Tibial nerve (tissue), 4 donors: Measurements from ENCODE around the gene OLFM1.

Experiments
- CTCF ChIP-seq, 5 experiments: fragments of 200-600 bp in 3 of 5; fragments of 450-650 bp in 2 of 5; sonication (generic) in 3 of 5; IDR thresholded peaks; one replicate each; pipeline ENCODE4 v1.5.1; 2016 to 2019; ENCODE audit warnings: antibody characterized with exemption in 5 of 5, mild to moderate bottlenecking in 3 of 5, moderate library complexity in 2 of 5
- EP300 ChIP-seq, 2 donors: sonication (generic); formaldehyde crosslinking; IDR thresholded peaks; one replicate each; pipeline ENCODE4 v1.6.1; 2017; ENCODE audit warnings: antibody characterized with exemption in 2 of 2, mild to moderate bottlenecking in 1 of 2
- POLR2A ChIP-seq, 2 donors: fragments of 450-650 bp; IDR thresholded peaks; one replicate each; pipeline ENCODE4 v1.6.1; 2017; ENCODE audit warnings: antibody characterized with exemption in 2 of 2, mild to moderate bottlenecking in 2 of 2, moderate library complexity in 2 of 2

GRCh38 chr9:135132008-135132407, 44.5 kb downstream of the OLFM1 start:
- TF ChIP-seq CTCF (IDR thresholded peaks at IDR 0.05) (no peak), POLR2A (IDR thresholded peaks at IDR 0.05) (no peak), EP300 (IDR thresholded peaks at IDR 0.05) (no peak)
